CD4-positive, CD25-positive, alpha-beta regulatory T cell (primary cell): ENCODE data around the gene FKRP. TPM values are rescaled to one million over a fixed set of nuclear protein-coding genes. Genes with fewer than 3 reads are reported as not detected.

Experiments used
- ATAC-seq, 2 donors: fragments of 150-1000 bp; cut with Tn5 transposase; one replicate each; pipeline ENCODE4 v1.10.0; 2021; ENCODE audit warnings: low read depth in 2 of 2, moderate number of reproducible peaks in 2 of 2, moderate library complexity in 1 of 2
- DNase-seq, 3 donors: peaks; one replicate each; pipeline versions ENCODE4 v3.0.0 to v3.0.0-alpha.2; 2012 to 2022; ENCODE audit warnings: mixed read lengths in 1 of 3
- H3K27ac ChIP-seq: one replicate; pipeline ENCODE4 v1.7.0; 2013; ENCODE audit warnings: mild to moderate bottlenecking, low read length; ENCODE audit not compliant: insufficient read depth, poor library complexity, severe bottlenecking
- H3K27me3 ChIP-seq: one replicate; pipeline ENCODE4 v1.7.0; 2013; ENCODE audit warnings: low read length; ENCODE audit not compliant: control insufficient read depth, insufficient read depth
- H3K36me3 ChIP-seq: one replicate; pipeline ENCODE4 v1.7.0; 2013; ENCODE audit warnings: mild to moderate bottlenecking, low read length, moderate library complexity; ENCODE audit not compliant: control insufficient read depth, insufficient read depth
- H3K4me1 ChIP-seq: 2 replicates; pipeline ENCODE4 v1.7.0; 2013; ENCODE audit warnings: mild to moderate bottlenecking, low read length; ENCODE audit not compliant: insufficient read depth, control insufficient read depth, poor library complexity, severe bottlenecking
- H3K4me3 ChIP-seq: one replicate; pipeline ENCODE4 v1.7.0; 2013; ENCODE audit warnings: low read depth, mild to moderate bottlenecking, low read length, moderate library complexity
- H3K9me3 ChIP-seq, 2 experiments: 1 replicate in 1 of 2; 2 replicates in 1 of 2; pipeline ENCODE4 v1.7.0; 2013; ENCODE audit warnings: low read length in 2 of 2, mild to moderate bottlenecking in 1 of 2, moderate library complexity in 1 of 2; ENCODE audit not compliant: control insufficient read depth in 2 of 2
- H3K27ac Mint-ChIP-seq, 3 donors: one replicate each; pipeline ENCODE4 v1.8.0; 2020 to 2022; ENCODE audit warnings: mild to moderate bottlenecking in 3 of 3, mixed read lengths in 3 of 3, moderate library complexity in 2 of 3
- H3K27me3 Mint-ChIP-seq: one replicate; pipeline ENCODE4 v1.8.0; 2022; ENCODE audit warnings: mild to moderate bottlenecking, mixed read lengths
- H3K36me3 Mint-ChIP-seq: one replicate; pipeline ENCODE4 v1.8.0; 2020; ENCODE audit warnings: mixed read lengths
- H3K4me1 Mint-ChIP-seq, 4 donors: one replicate each; pipeline ENCODE4 v1.8.0; 2020 to 2022; ENCODE audit warnings: mixed read lengths in 4 of 4, mild to moderate bottlenecking in 1 of 4
- H3K4me3 Mint-ChIP-seq, 4 donors: one replicate each; pipeline ENCODE4 v1.8.0; 2020 to 2022; ENCODE audit warnings: mild to moderate bottlenecking in 4 of 4, mixed read lengths in 4 of 4, moderate library complexity in 3 of 4
- H3K9me3 Mint-ChIP-seq, 7 donors: one replicate each; pipeline ENCODE4 v1.8.0; 2020 to 2022; ENCODE audit warnings: mixed read lengths in 7 of 7, mild to moderate bottlenecking in 3 of 7, moderate library complexity in 2 of 7
- polyA plus RNA-seq, 4 donors: library from polyadenylated mRNA; unstranded; fragments of 300-500 nt; fragmentation: Illumina TruSeq; gene quantifications; one replicate each; pipeline ENCODE4 v1.2.3, GENCODE V29; 2021
- total RNA-seq: library from RNA; stranded (reverse); gene quantifications from one replicate; pipeline ENCODE4 v1.2.3, GENCODE V29; 2022

The FKRP gene
- total and polyA plus RNA-seq, 5 donors from 2014 or later: 2.7 to 18.7 (median 4.0) TPM

GRCh38 chr19:46722004-46722380 is 23.9 kb upstream of the FKRP start:
- H3K27me3 Mint-ChIP-seq: no peaks in the 10 kb centered on the region
- H3K4me1 Mint-ChIP-seq: peaks cover 0 to 38% (median 18%) of the 10 kb centered on the region in 4 donors
- DNase-seq (no peak), ATAC-seq (no peak)
- Histone ChIP-seq H3K4me1 (peaks cover 25% of the 10 kb centered on the region), H3K4me3 (no peak overlapping the region), H3K9me3 (no peaks in the 10 kb centered on the region), H3K27me3 (no peaks in the 10 kb centered on the region), H3K36me3 (peaks cover 43% of the 10 kb centered on the region), H3K27ac (no peak overlapping the region)
- peaks cover 17% of the 10 kb centered on the region for H3K36me3 Mint-ChIP-seq
- H3K27ac Mint-ChIP-seq: no peak overlapping the region
- H3K4me3 Mint-ChIP-seq: no peak overlapping the region
- H3K9me3 Mint-ChIP-seq: no peaks in the 10 kb centered on the region

- H3K9me3 ChIP-seq: no peaks in the 10 kb centered on the region
- H3K4me3 ChIP-seq: no peak overlapping the region
- Mint-ChIP-seq H3K27me3 (no peaks in the 10 kb centered on the region), H3K9me3 (no peaks in the 10 kb centered on the region), H3K4me3 (no peak overlapping the region), H3K4me1 (peaks cover 0 to 38% (median 18%) of the 10 kb centered on the region in 4 donors), H3K27ac (no peak overlapping the region), H3K36me3 (peaks cover 17% of the 10 kb centered on the region)
- DNase-seq (no peak), ATAC-seq (no peak)
- H3K27ac ChIP-seq: no peak overlapping the region
- peaks cover 49% of the 10 kb centered on the region for H3K36me3 ChIP-seq
- H3K4me1 ChIP-seq: peaks cover 22% of the 10 kb centered on the region
- no peaks in the 10 kb centered on the region for H3K27me3 ChIP-seq
These were observed 23.3 kb upstream of the FKRP start for GRCh38 chr19:46722421-46723022.

DNA sequence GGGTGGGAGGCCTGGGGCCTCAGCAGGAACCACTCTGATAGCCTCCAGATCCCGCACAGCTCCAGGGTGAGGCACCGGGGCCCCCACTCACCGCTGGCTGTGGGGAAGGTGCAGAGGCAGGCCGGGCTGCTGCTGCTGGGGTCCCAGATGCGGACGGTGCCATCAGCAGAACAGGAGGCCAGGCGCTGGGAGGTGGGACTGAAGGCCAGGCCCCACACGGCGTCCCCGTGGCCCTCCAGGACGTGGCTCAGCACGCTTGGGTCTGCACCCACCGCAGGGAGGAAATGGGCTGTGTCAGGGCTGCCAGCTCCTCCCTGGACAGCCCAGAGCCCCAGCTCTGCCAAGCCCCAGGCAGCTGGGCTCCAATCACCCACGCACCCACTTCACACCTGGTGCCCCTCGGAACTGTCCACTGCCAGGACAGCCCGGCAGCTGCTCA is 22.8 kb upstream of the FKRP start:
- Mint-ChIP-seq H3K4me3 (no peak overlapping the region), H3K9me3 (no peaks in the 10 kb centered on the region), H3K36me3 (peaks cover 17% of the 10 kb centered on the region), H3K27ac (no peak overlapping the region), H3K4me1 (peaks cover 0 to 34% (median 14%) of the 10 kb centered on the region in 4 donors), H3K27me3 (no peaks in the 10 kb centered on the region)
- DNase-seq (no peak), ATAC-seq (no peak)
- Histone ChIP-seq H3K36me3 (peaks cover 49% of the 10 kb centered on the region), H3K27me3 (no peaks in the 10 kb centered on the region), H3K9me3 (no peaks in the 10 kb centered on the region), H3K4me1 (peaks cover 19% of the 10 kb centered on the region), H3K4me3 (no peak overlapping the region), H3K27ac (no peak overlapping the region)

GRCh38 chr19:46723471-46723870 is 22.4 kb upstream of the FKRP start:
- DNase-seq (no peak), ATAC-seq (no peak)
- H3K36me3 Mint-ChIP-seq: peaks cover 17% of the 10 kb centered on the region
- H3K27ac Mint-ChIP-seq: no peak overlapping the region
- H3K4me3 Mint-ChIP-seq: peak overlapping the region in 1 of 4 donors; percentile 21
- H3K4me3 ChIP-seq: no peak overlapping the region
- no peak overlapping the region for H3K27ac ChIP-seq
- H3K9me3 Mint-ChIP-seq: no peaks in the 10 kb centered on the region
- peaks cover 19% of the 10 kb centered on the region for H3K4me1 ChIP-seq
- no peaks in the 10 kb centered on the region for H3K27me3 ChIP-seq
- H3K9me3 ChIP-seq: no peaks in the 10 kb centered on the region
- H3K27me3 Mint-ChIP-seq: no peaks in the 10 kb centered on the region
- peaks cover 49% of the 10 kb centered on the region for H3K36me3 ChIP-seq
- peaks cover 0 to 31% (median 11%) of the 10 kb centered on the region in 4 donors for H3K4me1 Mint-ChIP-seq

DNA sequence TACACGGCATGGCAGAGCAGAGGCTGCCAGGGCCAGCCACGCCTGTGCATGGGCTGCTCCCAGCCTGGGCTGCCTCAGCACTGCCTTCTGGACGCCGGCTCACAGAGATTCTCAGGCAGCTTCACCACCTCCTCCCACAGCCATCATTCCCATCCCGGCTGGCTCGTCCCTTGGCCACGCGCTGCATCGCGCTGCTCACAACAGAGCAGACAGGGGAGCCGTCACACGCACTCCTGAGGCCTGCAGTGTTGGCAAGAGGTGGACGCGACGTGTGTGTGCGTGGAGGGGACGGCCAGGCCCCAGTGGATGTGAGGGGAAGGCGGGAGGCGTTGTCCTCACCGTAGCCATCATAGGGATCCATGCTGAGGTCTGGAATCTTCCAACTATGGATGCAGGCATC is 21.4 kb upstream of the FKRP start:
- Histone ChIP-seq H3K9me3 (no peaks in the 10 kb centered on the region), H3K36me3 (peaks cover 53% of the 10 kb centered on the region), H3K4me3 (no peak overlapping the region), H3K27me3 (no peaks in the 10 kb centered on the region), H3K27ac (no peak overlapping the region), H3K4me1 (peaks cover 12% of the 10 kb centered on the region)
- DNase-seq: no peak
- no peaks in the 10 kb centered on the region for H3K9me3 Mint-ChIP-seq
- H3K4me3 Mint-ChIP-seq: peak overlapping the region in 1 of 4 donors; percentile 5
- H3K27ac Mint-ChIP-seq: no peak overlapping the region
- peaks cover 0 to 30% (median 11%) of the 10 kb centered on the region in 4 donors for H3K4me1 Mint-ChIP-seq
- peaks cover 25% of the 10 kb centered on the region for H3K36me3 Mint-ChIP-seq
- H3K27me3 Mint-ChIP-seq: no peaks in the 10 kb centered on the region
- ATAC-seq: no peak

DNA sequence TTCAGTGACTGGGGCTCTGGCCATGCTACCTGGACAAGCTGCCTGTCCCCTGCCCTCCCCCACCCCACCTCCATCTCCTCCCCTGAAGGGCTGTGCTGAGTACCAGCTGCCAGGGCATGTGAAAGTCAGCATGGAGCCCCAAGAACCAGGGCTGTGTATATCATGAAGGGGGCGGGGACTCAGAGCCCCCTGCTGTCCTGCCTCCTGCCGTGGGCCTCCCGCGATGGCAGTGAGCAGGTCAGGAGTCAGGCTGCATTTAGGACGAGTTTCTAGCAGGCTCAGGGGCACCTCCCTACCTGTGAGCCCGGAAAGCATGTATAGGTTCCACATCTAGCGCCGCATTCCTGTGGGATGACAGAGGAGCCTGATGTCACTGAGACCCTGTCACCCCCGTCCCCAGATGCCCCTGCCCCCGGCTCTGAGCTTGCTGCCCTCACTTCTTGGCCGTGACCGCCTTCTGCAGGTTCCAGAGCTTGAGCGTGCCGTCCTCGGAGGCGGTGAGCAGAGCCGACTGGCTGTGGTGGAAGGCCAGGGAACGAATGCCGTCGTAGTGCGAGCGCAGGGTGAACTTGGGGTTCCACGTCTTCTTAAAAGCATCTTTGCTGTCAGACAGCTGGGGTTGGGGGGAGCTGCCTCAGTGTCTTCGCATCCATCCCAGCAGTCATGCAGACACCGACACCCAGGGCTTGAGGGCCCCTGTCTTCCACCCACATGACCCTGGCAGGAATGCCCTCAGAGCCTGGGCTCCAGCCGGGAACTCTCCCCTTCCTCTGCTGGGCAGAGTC is 20.6 kb upstream of the FKRP start:
- Mint-ChIP-seq H3K9me3 (no peaks in the 10 kb centered on the region), H3K27me3 (no peaks in the 10 kb centered on the region), H3K27ac (no peak overlapping the region), H3K4me3 (no peak overlapping the region), H3K36me3 (peaks cover 26% of the 10 kb centered on the region), H3K4me1 (peaks cover 0 to 29% (median 9%) of the 10 kb centered on the region in 4 donors)
- ATAC-seq (no peak), DNase-seq (no peak)
- Histone ChIP-seq H3K27ac (no peak overlapping the region), H3K36me3 (peaks cover 56% of the 10 kb centered on the region), H3K27me3 (no peaks in the 10 kb centered on the region), H3K9me3 (no peaks in the 10 kb centered on the region), H3K4me3 (no peak overlapping the region), H3K4me1 (peaks cover 9% of the 10 kb centered on the region)

DNA sequence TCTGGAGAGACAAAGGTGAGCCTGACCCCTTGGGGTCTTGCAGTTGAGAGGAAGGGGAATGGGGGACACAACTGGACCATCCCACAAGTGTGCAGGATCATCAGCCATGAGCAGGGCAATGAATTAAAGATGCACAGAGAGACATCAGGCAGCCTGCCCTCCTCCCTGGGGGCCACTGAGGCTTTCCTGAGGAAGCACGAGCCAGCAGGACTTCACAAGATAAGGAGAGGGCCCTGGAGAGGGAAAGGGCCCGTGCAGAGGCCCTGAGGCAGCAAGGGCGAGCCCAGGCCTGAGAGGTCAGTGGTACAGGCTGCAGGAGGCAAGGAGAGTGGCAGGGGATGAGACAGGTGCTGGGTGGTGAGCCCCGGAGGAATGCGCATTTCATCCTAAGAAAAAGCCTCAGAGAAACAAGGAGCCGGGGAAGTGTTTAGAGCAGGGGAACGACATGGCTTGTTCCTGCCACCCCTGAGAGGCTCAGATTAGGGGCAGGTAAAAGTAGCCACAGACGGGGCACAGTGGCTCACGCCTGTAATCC is 19.9 kb upstream of the FKRP start:
- Mint-ChIP-seq H3K36me3 (peaks cover 26% of the 10 kb centered on the region), H3K27ac (no peak overlapping the region), H3K27me3 (no peaks in the 10 kb centered on the region), H3K4me3 (no peak overlapping the region), H3K4me1 (peaks cover 0 to 25% (median 9%) of the 10 kb centered on the region in 4 donors), H3K9me3 (no peaks in the 10 kb centered on the region)
- H3K36me3 ChIP-seq: peaks cover 63% of the 10 kb centered on the region
- H3K4me3 ChIP-seq: no peak overlapping the region
- no peak for DNase-seq
- H3K4me1 ChIP-seq: peaks cover 9% of the 10 kb centered on the region
- no peaks in the 10 kb centered on the region for H3K9me3 ChIP-seq
- no peaks in the 10 kb centered on the region for H3K27me3 ChIP-seq
- ATAC-seq: no peak
- H3K27ac ChIP-seq: no peak overlapping the region
